GM12878 (cell line): ENCODE measurements around the gene ISG20L2. TPM values are rescaled to one million over a fixed set of nuclear protein-coding genes. Genes with fewer than 3 reads are reported as not detected.

Experiments used
- ATAC-seq: fragments of 200-7000 bp; cut with Tn5 transposase; 3 replicates; pipeline ENCODE4 v1.9.1; 2020; ENCODE audit warnings: mild to moderate bottlenecking, moderate library complexity
- BruUV-seq: library from RNA; stranded (reverse); fragments of 400-500 nt; replicated peaks from 2 replicates; lab custom pipeline; 2021; lab: Mats Ljungman, UMichigan
- CTCF ChIA-PET: fragments of 300-600 bp; sonication (Branson Sonifier 250); formaldehyde crosslinking; extraction: SDS; loops from one replicate; lab custom pipeline; 2021; ENCODE audit warnings: inconsistent platforms; lab: Yijun Ruan, JAX
- POLR2A ChIA-PET: fragments of 350-600 bp; formaldehyde crosslinking; extraction: SDS; loops from one replicate; lab custom pipeline; 2021; ENCODE audit warnings: inconsistent platforms; lab: Charles Lee
- RAD21 ChIA-PET: fragments of 300-600 bp; sonication (Branson Sonifier 250); formaldehyde crosslinking; loops from one replicate; lab custom pipeline; 2023; ENCODE audit warnings: antibody characterized with exemption; ENCODE audit not compliant: unreplicated experiment; lab: Charles Lee
- SMC1A ChIA-PET: fragments of 300-600 bp; sonication (Branson Sonifier 250); formaldehyde crosslinking; loops from one replicate; lab custom pipeline; 2023; ENCODE audit not compliant: unreplicated experiment, uncharacterized antibody; lab: Charles Lee
- DNase-seq: peaks from one replicate; pipeline ENCODE4 v3.0.0-alpha.2; 2011; ENCODE audit warnings: low read depth, low spot score
- FAIRE-seq: peaks from 3 replicates; lab custom pipeline; 2011; peaks lifted over from hg19 to GRCh38; lab: Jason Lieb, UNC
- H2AFZ ChIP-seq: 2 replicates; pipeline ENCODE4 v1.6.0; 2011; ENCODE audit warnings: low read depth, low read length, control low read depth; ENCODE audit not compliant: control insufficient read depth
- H3K27ac ChIP-seq: 2 replicates; pipeline ENCODE4 v1.5.1; 2011; ENCODE audit warnings: control low read depth; ENCODE audit not compliant: control insufficient read depth, insufficient read depth
- H3K27me3 ChIP-seq, 2 experiments: replicated peaks in 1 of 2; 2 replicates each; pipeline versions ENCODE4 v1.6.0 to v1.6.1; 2011; ENCODE audit warnings: low read length in 1 of 2; ENCODE audit not compliant: control insufficient read depth in 2 of 2, insufficient read depth in 2 of 2
- H3K36me3 ChIP-seq, 2 experiments: 2 replicates each; pipeline ENCODE4 v1.5.1; 2011; ENCODE audit warnings: low read length in 1 of 2; ENCODE audit not compliant: control insufficient read depth in 2 of 2, insufficient read depth in 2 of 2
- H3K4me1 ChIP-seq: 2 replicates; pipeline ENCODE4 v1.6.1; 2011; ENCODE audit warnings: mild to moderate bottlenecking, low read length, moderate library complexity, mixed read lengths; ENCODE audit not compliant: control insufficient read depth, insufficient read depth
- H3K4me2 ChIP-seq: 2 replicates; pipeline ENCODE4 v1.6.0; 2011; ENCODE audit warnings: control low read depth; ENCODE audit not compliant: control insufficient read depth, insufficient read depth
- H3K4me3 ChIP-seq: fragments of 200-600 bp; sonication (generic); 2 replicates; pipeline ENCODE4 v1.5.1; 2016
- H3K79me2 ChIP-seq: 2 replicates; pipeline ENCODE4 v1.6.0; 2011; ENCODE audit warnings: low read length; ENCODE audit not compliant: control insufficient read depth, insufficient read depth
- H3K9ac ChIP-seq: 2 replicates; pipeline ENCODE4 v1.8.0; 2011; ENCODE audit warnings: low read length, control low read depth, mixed read lengths; ENCODE audit not compliant: control insufficient read depth, insufficient read depth
- H3K9me3 ChIP-seq: replicated peaks from 3 replicates; pipeline ENCODE4 v1.5.1; 2011; ENCODE audit warnings: mild to moderate bottlenecking, low read length; ENCODE audit not compliant: control insufficient read depth, insufficient read depth
- H4K20me1 ChIP-seq: 2 replicates; pipeline ENCODE4 v1.6.0; 2011; ENCODE audit not compliant: control insufficient read depth, insufficient read depth
- CREM ChIP-seq: IDR thresholded peaks from 2 replicates; pipeline ENCODE4 v1.6.1; 2014; ENCODE audit warnings: antibody characterized with exemption, low read depth
- EP300 ChIP-seq, 2 experiments: fragments of 150-350 bp in 1 of 2; IDR thresholded peaks; 2 replicates each; pipeline ENCODE4 v1.6.1; 2011 to 2012; ENCODE audit warnings: low read depth in 2 of 2, low read length in 2 of 2, borderline replicate concordance in 1 of 2, improper control_type of control experiment in 1 of 2, inconsistent platforms in 1 of 2; ENCODE audit not compliant: control insufficient read depth in 1 of 2
- FOXK2 ChIP-seq: fragments of 450-650 bp; IDR thresholded peaks from 2 replicates; pipeline ENCODE4 v1.6.1; 2017; ENCODE audit warnings: mild to moderate bottlenecking, moderate library complexity
- IKZF1 ChIP-seq: fragments of 450-650 bp; conservative IDR thresholded peaks from 2 replicates; pipeline ENCODE4 v1.6.1; 2017; ENCODE audit warnings: antibody characterized with exemption, mild to moderate bottlenecking
- MEF2B ChIP-seq: fragments of 450-650 bp; IDR thresholded peaks from 2 replicates; pipeline ENCODE4 v1.6.1; 2018; ENCODE audit warnings: mild to moderate bottlenecking, moderate library complexity; ENCODE audit not compliant: partially characterized antibody, poor library complexity, severe bottlenecking
- MTA2 ChIP-seq: fragments of 450-650 bp; IDR thresholded peaks from 2 replicates; pipeline ENCODE4 v1.6.1; 2016; ENCODE audit warnings: low read depth, mild to moderate bottlenecking, moderate library complexity
- NFXL1 ChIP-seq: fragments of 450-650 bp; IDR thresholded peaks from 2 replicates; pipeline ENCODE4 v1.6.1; 2017; ENCODE audit warnings: antibody characterized with exemption, mild to moderate bottlenecking, borderline replicate concordance
- NR2C1 ChIP-seq: fragments of 450-650 bp; IDR thresholded peaks from 2 replicates; pipeline ENCODE4 v1.6.1; 2017; ENCODE audit warnings: antibody characterized with exemption, mild to moderate bottlenecking, moderate library complexity
- NR2F1 ChIP-seq: fragments of 450-650 bp; conservative IDR thresholded peaks from 2 replicates; pipeline ENCODE4 v1.6.1; 2017; ENCODE audit warnings: mild to moderate bottlenecking
- PKNOX1 ChIP-seq: fragments of 450-650 bp; IDR thresholded peaks from 2 replicates; pipeline ENCODE4 v1.6.1; 2016; ENCODE audit warnings: mild to moderate bottlenecking
- POU2F2 ChIP-seq: IDR thresholded peaks from 3 replicates; pipeline ENCODE4 v1.6.1; 2011; ENCODE audit warnings: low read depth, mild to moderate bottlenecking, low read length, borderline replicate concordance
- RELA ChIP-seq: fragments of 450-650 bp; IDR thresholded peaks from 2 replicates; pipeline ENCODE4 v1.8.0; 2014; ENCODE audit warnings: borderline replicate concordance; ENCODE audit not compliant: partially characterized antibody
- RFX5 ChIP-seq: IDR thresholded peaks from 2 replicates; pipeline ENCODE4 v1.6.1; 2011; ENCODE audit warnings: low read depth, low read length, improper control_type of control experiment
- RUNX3 ChIP-seq: IDR thresholded peaks from 2 replicates; pipeline ENCODE4 v1.6.1; 2012; ENCODE audit warnings: low read length, inconsistent platforms
- YY1 ChIP-seq: IDR thresholded peaks from 2 replicates; pipeline ENCODE4 v1.6.1; 2011; ENCODE audit warnings: low read depth, mild to moderate bottlenecking, low read length
- ZBED1 ChIP-seq: IDR thresholded peaks from 2 replicates; pipeline ENCODE4 v1.6.1; 2016; ENCODE audit warnings: borderline replicate concordance
- ZBTB11 ChIP-seq: fragments of 450-650 bp; formaldehyde crosslinking; IDR thresholded peaks from 2 replicates; pipeline ENCODE4 v1.5.0; 2022; ENCODE audit warnings: mild to moderate bottlenecking, missing genetic modification characterization
- WGBS: methylation state at CpG from one replicate; pipeline ENCODE4 v1.1.6; 2016; ENCODE audit warnings: low lambda C conversion rate; ENCODE audit not compliant: insufficient replicate concordance, insufficient coverage; ENCODE audit errors: missing lambda C conversion rate; 5-methylcytosine and 5-hydroxymethylcytosine counted together
- in situ Hi-C: fragments of 300-500 bp; cut with MboI; formaldehyde crosslinking; loops from 9 replicates; pipeline ENCODE4 v1.14.3; 2018; ENCODE audit warnings: mixed read lengths
- intact Hi-C: fragments of 100-400 bp; cut with micrococcal nuclease; formaldehyde crosslinking; loops from one replicate; pipeline ENCODE4 v1.14.2; 2022; ENCODE audit not compliant: unreplicated experiment
- polyA plus RNA-seq, 11 experiments: library from polyadenylated mRNA; depleted of rRNA in 4 of 11; unstranded in 6 of 11; stranded (reverse) in 5 of 11; fragments of >200 nt; fragmentation: Nextera tagmentation in 4 of 11; fragmentation: Illumina TruSeq in 1 of 11; extraction: Ambion mirVana in 4 of 11; extraction: Trizol in 1 of 11; gene quantifications; 1 replicate in 1 of 11; 2 replicates in 10 of 11; pipeline versions ENCODE4 v1.2.1 to v1.2.3, GENCODE V29; 2011 to 2016; ENCODE audit warnings: inconsistent platforms in 2 of 11, missing spikeins in 2 of 11, low read depth in 1 of 11
- total RNA-seq, 4 experiments: library from RNA; depleted of rRNA in 3 of 4; stranded (reverse); fragments of >200 nt in 3 of 4; fragmentation: Illumina TruSeq in 1 of 4; extraction: Trizol in 1 of 4; gene quantifications; 2 replicates each; pipeline versions ENCODE4 v1.2.1 to v1.2.3, GENCODE V29; 2013 to 2021

The ISG20L2 gene
- total and polyA plus RNA-seq, 10 of the 15 experiments (the other 5 are each of a cell fraction or from before 2014, with no cell fraction given), result 16.4 to 111 (median 48.0) TPM

DNA sequence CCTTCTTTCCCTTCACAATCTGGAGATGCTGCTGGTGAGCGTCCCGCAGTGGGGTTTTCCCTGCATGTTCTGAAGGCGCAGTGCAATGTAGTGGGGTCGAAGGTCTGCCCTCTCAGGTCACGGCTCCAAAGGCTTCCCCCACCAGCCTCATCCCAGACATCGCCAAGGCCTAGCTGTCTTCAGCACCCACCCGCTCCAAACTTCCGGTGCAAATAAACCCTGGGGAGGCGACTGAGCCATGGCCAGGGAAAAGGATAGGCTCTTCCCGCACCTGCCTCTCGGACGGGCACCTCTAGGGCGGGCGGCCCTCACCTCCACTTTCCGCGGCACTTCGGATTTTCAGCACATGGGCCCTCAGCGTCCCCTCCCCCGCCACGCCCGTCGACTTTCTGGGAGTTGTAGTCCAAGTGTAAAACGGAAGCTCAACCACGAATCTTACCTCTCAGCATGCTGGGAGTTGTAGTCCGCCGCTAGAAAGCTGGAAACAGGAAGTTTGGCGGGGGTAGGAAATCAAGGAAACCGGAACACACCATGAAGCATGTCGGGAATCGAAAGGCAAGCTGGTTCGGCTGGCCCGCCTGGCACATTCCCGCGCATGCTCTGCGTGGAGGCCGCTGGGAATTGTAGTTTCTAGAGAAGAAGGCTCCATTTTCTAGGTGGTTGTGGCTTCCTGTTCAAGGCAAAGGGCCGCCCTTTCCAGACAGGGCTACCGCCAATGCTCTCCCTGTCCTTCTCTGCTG is 12.3 kb upstream of the ISG20L2 start, which contains the start of gene MRPL24:
TSS of gene MRPL24 (minus strand) at position 348 of the 740 bp plus-strand sequence. CDS start 2,384 bp downstream, outside the sequence.
- H3K4me2 ChIP-seq, result peak within 1 kb of the TSS; percentile 68
- peak within 1 kb of the TSS; percentile 76 for H3K27ac ChIP-seq
- peak within 1 kb of the TSS; percentile 85 for H2AFZ ChIP-seq
- H3K4me1 ChIP-seq, result peaks cover 5% of the 10 kb centered on the region
- CTCF ChIA-PET, result interaction anchor here (0.8 to 3.7 kb wide), 12 partner anchors 10 to 141 kb away, joined by 3 to 56 read pairs (median 7); partner anchors contain the start of genes HDGF, ISG20L2, METTL25B and PRCC
- no peaks in the 10 kb centered on the region for H3K9me3 ChIP-seq
- H3K36me3 ChIP-seq, result peaks cover 23 to 36% of the 10 kb centered on the region in 2 experiments
- BruUV-seq, result no TSS peak
- peak within 1 kb of the TSS; percentile 68 for H3K4me3 ChIP-seq
- H3K27me3 ChIP-seq, result no peaks in the 10 kb centered on the region
- intact Hi-C loops, result loop anchor here (1.0 to 10.0 kb wide), 4 partner anchors 8 to 236 kb away; partner anchors contain the start of genes ISG20L2, MEF2D, METTL25B and PRCC
- H4K20me1 ChIP-seq, result no peaks in the 10 kb centered on the region
- WGBS, result 2% methylated on average over 38 of the region's 38 CpGs
- RAD21 ChIA-PET, result interaction anchor here (0.7 to 2.7 kb wide), 13 partner anchors 10 to 119 kb away, joined by 3 to 49 read pairs (median 6); partner anchors contain the start of genes HDGF, ISG20L2, METTL25B and PRCC
- DNase-seq (peak; percentile 99), ATAC-seq (peak; percentile 93), FAIRE-seq (peak; percentile 100)
- SMC1A ChIA-PET, result interaction anchor here (0.6 to 5.0 kb wide), 8 partner anchors 14 to 120 kb away, joined by 3 to 57 read pairs (median 4); partner anchors contain the start of genes ISG20L2, METTL25B, NTRK1 and PRCC
- H3K79me2 ChIP-seq, result peaks cover 29% of the 10 kb centered on the region
- in situ Hi-C loops, result no loop called here
- POLR2A ChIA-PET, result interaction anchor here (0.6 to 5.4 kb wide), 8 partner anchors 10 to 403 kb away, joined by 3 to 75 read pairs (median 8); partner anchors contain the start of genes CCT3, HDGF, ISG20L2 and METTL25B
- peak within 1 kb of the TSS; percentile 64 for H3K9ac ChIP-seq
- TF ChIP-seq FOXK2 (peak; percentile 70), CREM (peak; percentile 98), MTA2 (peak; percentile 15; the same call in 1 of the 2 replicates), NR2C1 (peak; percentile 85), IKZF1 (peak; percentile 100), POU2F2 (no peak; the same call in 2 of the 3 replicates), RFX5 (peak; percentile 34; the same call in 1 of the 2 replicates), RUNX3 (no peak), NR2F1 (peak; percentile 94), EP300 (IDR thresholded peaks at IDR 0.05; ENCODE audit: borderline replicate concordance in 1 of 2, control insufficient read depth in 1 of 2, low read depth in 2 of 2, low read length in 2 of 2) (no peak; a peak in 2 of 4 replicates), YY1 (peak; percentile 96), ZBED1 (no peak), ZBTB11 (CRISPR knock-in tag) (peak; percentile 77), NFXL1 (no peak), MEF2B (no peak), PKNOX1 (peak; percentile 70), RELA (peak; percentile 87)
